Hepatocyte (in vitro differentiated cells): Measurements from ENCODE around the gene CHTOP.

Source experiments
- EZH2phosphoT487 ChIP-seq: fragments of 200-600 bp; sonication (generic); IDR thresholded peaks from one replicate; pipeline ENCODE4 v1.6.1; 2018; ENCODE audit warnings: antibody characterized with exemption, mild to moderate bottlenecking, low read depth, moderate library complexity; ENCODE audit not compliant: unreplicated experiment, severe bottlenecking
- TF ChIP-seq, protein P1 (sequence below): fragments of 200-600 bp; sonication (generic); IDR thresholded peaks from 2 replicates; pipeline ENCODE4 v1.5.1; 2016; ENCODE audit warnings: antibody characterized with exemption, mild to moderate bottlenecking; ENCODE audit not compliant: poor library complexity

DNA sequence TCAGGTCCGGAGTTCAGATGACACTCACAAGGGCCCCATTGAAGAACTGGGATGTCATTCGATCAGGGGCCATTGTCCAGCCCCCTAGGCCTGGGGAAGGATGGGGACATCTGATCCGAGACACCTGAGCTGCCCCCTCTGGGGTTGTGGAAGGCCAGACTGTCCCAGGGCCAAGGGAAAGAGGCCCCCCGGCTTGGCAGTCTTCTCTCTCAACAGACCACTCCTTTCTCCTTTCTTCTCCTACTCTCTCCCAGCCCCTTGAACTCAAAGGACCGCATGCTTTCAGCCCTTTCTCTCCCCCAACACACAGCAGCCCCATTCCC, 4.6 kb upstream of the CHTOP start:
- TF ChIP-seq, protein P1, sequence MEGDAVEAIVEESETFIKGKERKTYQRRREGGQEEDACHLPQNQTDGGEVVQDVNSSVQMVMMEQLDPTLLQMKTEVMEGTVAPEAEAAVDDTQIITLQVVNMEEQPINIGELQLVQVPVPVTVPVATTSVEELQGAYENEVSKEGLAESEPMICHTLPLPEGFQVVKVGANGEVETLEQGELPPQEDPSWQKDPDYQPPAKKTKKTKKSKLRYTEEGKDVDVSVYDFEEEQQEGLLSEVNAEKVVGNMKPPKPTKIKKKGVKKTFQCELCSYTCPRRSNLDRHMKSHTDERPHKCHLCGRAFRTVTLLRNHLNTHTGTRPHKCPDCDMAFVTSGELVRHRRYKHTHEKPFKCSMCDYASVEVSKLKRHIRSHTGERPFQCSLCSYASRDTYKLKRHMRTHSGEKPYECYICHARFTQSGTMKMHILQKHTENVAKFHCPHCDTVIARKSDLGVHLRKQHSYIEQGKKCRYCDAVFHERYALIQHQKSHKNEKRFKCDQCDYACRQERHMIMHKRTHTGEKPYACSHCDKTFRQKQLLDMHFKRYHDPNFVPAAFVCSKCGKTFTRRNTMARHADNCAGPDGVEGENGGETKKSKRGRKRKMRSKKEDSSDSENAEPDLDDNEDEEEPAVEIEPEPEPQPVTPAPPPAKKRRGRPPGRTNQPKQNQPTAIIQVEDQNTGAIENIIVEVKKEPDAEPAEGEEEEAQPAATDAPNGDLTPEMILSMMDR: no peak
- no peak for TF ChIP-seq EZH2phosphoT487
